Hepatic stellate cell (primary cell): Measurements from ENCODE around the gene RIC1.
A peak's percentile ranks its signal among the peaks of the same experiment; 100 is the strongest.
"Not testable (repeated sequence)": the region's sequence is repeated elsewhere in the genome, so short reads cannot be mapped to it uniquely, and the experiment has no call there.

Experiments
- DNase-seq: peaks from one replicate; pipeline ENCODE4 v3.0.0; 2011; ENCODE audit warnings: low spot score

RIC1 gene

GRCh38 chr9:5790923-5791322 lies 162.0 kb downstream of the RIC1 start:
- DNase-seq = no peak

- no peak for DNase-seq
These were observed 163.0 kb downstream of the RIC1 start for GRCh38 chr9:5791870-5792269.

GRCh38 chr9:5793812-5794211 lies 164.9 kb downstream of the RIC1 start:
- DNase-seq = no peak

GRCh38 chr9:5796298-5796697 lies 167.4 kb downstream of the RIC1 start:
- DNase-seq = no peak

- DNase-seq = no peak
These were observed 169.7 kb downstream of the RIC1 start for GRCh38 chr9:5798581-5798980.

GRCh38 chr9:5799314-5799713 lies 170.4 kb downstream of the RIC1 start:
- DNase-seq = peak; percentile 29

- DNase-seq = not testable (repeated sequence)
These were observed 171.5 kb downstream of the RIC1 start for GRCh38 chr9:5800378-5800777.

GRCh38 chr9:5800969-5801738 lies 172.2 kb downstream of the RIC1 start:
- DNase-seq = no peak

- DNase-seq = no peak
These were observed 172.8 kb downstream of the RIC1 start for GRCh38 chr9:5801739-5802113.

GRCh38 chr9:5805478-5805877 lies 176.6 kb downstream of the RIC1 start:
- DNase-seq = no peak

GRCh38 chr9:5811751-5812150 lies 182.8 kb downstream of the RIC1 start:
- DNase-seq = no peak

- no peak for DNase-seq
These were observed 184.9 kb downstream of the RIC1 start for GRCh38 chr9:5813824-5814223.

GRCh38 chr9:5815461-5815860 lies 186.6 kb downstream of the RIC1 start:
- no peak for DNase-seq

GRCh38 chr9:5817862-5818261 lies 189.0 kb downstream of the RIC1 start:
- DNase-seq = no peak

- DNase-seq = no peak
These were observed 189.7 kb downstream of the RIC1 start for GRCh38 chr9:5818424-5819142.

- no peak for DNase-seq
These were observed 190.3 kb downstream of the RIC1 start for GRCh38 chr9:5819174-5819573.

- no peak for DNase-seq
These were observed 191.5 kb downstream of the RIC1 start for GRCh38 chr9:5820425-5820824.

GRCh38 chr9:5825223-5825622 lies 196.3 kb downstream of the RIC1 start:
- no peak for DNase-seq
